OCI-LY7 (cell line): ENCODE data around the gene FCGBP. TPM values are rescaled to one million over a fixed set of nuclear protein-coding genes. Genes with fewer than 3 reads are reported as not detected.

Experiments used
- BruUV-seq: library from RNA; stranded (reverse); fragments of 400-500 nt; replicated peaks from 2 replicates; lab custom pipeline; 2021; lab: Mats Ljungman, UMichigan
- CTCF ChIA-PET: fragments of 300-600 bp; sonication (Branson Sonifier 250); formaldehyde crosslinking; loops from one replicate; lab custom pipeline; 2022; ENCODE audit warnings: antibody characterized with exemption; ENCODE audit not compliant: unreplicated experiment; lab: Charles Lee
- POLR2A ChIA-PET: fragments of 300-600 bp; sonication (Branson Sonifier 250); formaldehyde crosslinking; loops from one replicate; lab custom pipeline; 2022; ENCODE audit warnings: antibody characterized with exemption; lab: Charles Lee
- DNase-seq: peaks from one replicate; pipeline ENCODE4 v3.0.0-alpha.2; 2015; ENCODE audit warnings: low spot score
- H2AFZ ChIP-seq: fragments of 200-600 bp; sonication (generic), shearing (Covaris generic); 2 replicates; pipeline ENCODE4 v1.6.1; 2014; ENCODE audit warnings: mild to moderate bottlenecking, antibody characterized with exemption, low read length, moderate library complexity
- H3K27ac ChIP-seq: fragments of 200-600 bp; sonication (generic); 2 replicates; pipeline ENCODE4 v1.5.1; 2014; ENCODE audit warnings: mixed run types, low read depth, mild to moderate bottlenecking, moderate library complexity, low read length, inconsistent platforms; ENCODE audit not compliant: poor library complexity, severe bottlenecking
- H3K36me3 ChIP-seq: fragments of 200-600 bp; sonication (generic); 2 replicates; pipeline ENCODE4 v1.6.1; 2014; ENCODE audit warnings: mild to moderate bottlenecking, antibody characterized with exemption, low read length, moderate library complexity, mixed read lengths; ENCODE audit not compliant: insufficient read depth
- H3K4me1 ChIP-seq: fragments of 200-600 bp; sonication (generic); 2 replicates; pipeline ENCODE4 v1.5.1; 2014; ENCODE audit warnings: mild to moderate bottlenecking, low read length; ENCODE audit not compliant: insufficient read depth, poor library complexity, severe bottlenecking
- H3K4me2 ChIP-seq: fragments of 200-600 bp; sonication (generic); 2 replicates; pipeline ENCODE4 v1.6.1; 2014; ENCODE audit warnings: mild to moderate bottlenecking, low read length
- H3K4me3 ChIP-seq: fragments of 200-600 bp; sonication (generic); 2 replicates; pipeline ENCODE4 v1.5.1; 2014; ENCODE audit warnings: mild to moderate bottlenecking, low read depth, low read length; ENCODE audit not compliant: poor library complexity, severe bottlenecking
- H3K79me2 ChIP-seq: fragments of 200-600 bp; sonication (generic); 2 replicates; pipeline ENCODE4 v1.6.1; 2016; ENCODE audit warnings: low read depth, mild to moderate bottlenecking, low read length, moderate library complexity, mixed read lengths; ENCODE audit not compliant: insufficient read depth
- H3K9me2 ChIP-seq: fragments of 200-600 bp; sonication (generic); 2 replicates; pipeline ENCODE4 v1.6.1; 2016; ENCODE audit warnings: mild to moderate bottlenecking, low read length, mixed read lengths; ENCODE audit not compliant: insufficient read depth
- H3K9me3 ChIP-seq: fragments of 200-600 bp; sonication (generic); 2 replicates; pipeline ENCODE4 v1.6.1; 2014; ENCODE audit warnings: mild to moderate bottlenecking, mixed run types, low read length, mixed read lengths
- H4K20me1 ChIP-seq: fragments of 200-600 bp; sonication (generic); 2 replicates; pipeline ENCODE4 v1.6.1; 2014; ENCODE audit warnings: mild to moderate bottlenecking, antibody characterized with exemption, low read length, moderate library complexity, mixed read lengths; ENCODE audit not compliant: insufficient read depth
- EZH2phosphoT487 ChIP-seq: fragments of 200-600 bp; sonication (generic); IDR thresholded peaks from 2 replicates; pipeline ENCODE4 v1.6.1; 2018; ENCODE audit warnings: low read depth, borderline replicate concordance, mild to moderate bottlenecking, mixed run types, antibody characterized with exemption, low read length, moderate library complexity, mixed read lengths
- intact Hi-C: fragments of 100-400 bp; cut with micrococcal nuclease; formaldehyde crosslinking; loops from one replicate; pipeline ENCODE4 v1.10.0; 2022; ENCODE audit not compliant: unreplicated experiment
- total RNA-seq, 2 experiments: library from RNA; depleted of rRNA in 1 of 2; stranded (reverse); fragments of >200 nt in 1 of 2; shearing (Covaris generic) in 1 of 2; gene quantifications; 2 replicates each; pipeline ENCODE4 v1.2.3, GENCODE V29; 2014 to 2022
- TF ChIP-seq, protein P1 (sequence below): fragments of 200-600 bp; sonication (generic); conservative IDR thresholded peaks from 2 replicates; pipeline ENCODE4 v1.5.1; 2014; ENCODE audit warnings: mild to moderate bottlenecking, antibody characterized with exemption, low read length, moderate library complexity, mixed read lengths

Gene FCGBP
- total RNA-seq, 2 experiments from 2014 or later: 0.41 to 1.7 TPM

DNA sequence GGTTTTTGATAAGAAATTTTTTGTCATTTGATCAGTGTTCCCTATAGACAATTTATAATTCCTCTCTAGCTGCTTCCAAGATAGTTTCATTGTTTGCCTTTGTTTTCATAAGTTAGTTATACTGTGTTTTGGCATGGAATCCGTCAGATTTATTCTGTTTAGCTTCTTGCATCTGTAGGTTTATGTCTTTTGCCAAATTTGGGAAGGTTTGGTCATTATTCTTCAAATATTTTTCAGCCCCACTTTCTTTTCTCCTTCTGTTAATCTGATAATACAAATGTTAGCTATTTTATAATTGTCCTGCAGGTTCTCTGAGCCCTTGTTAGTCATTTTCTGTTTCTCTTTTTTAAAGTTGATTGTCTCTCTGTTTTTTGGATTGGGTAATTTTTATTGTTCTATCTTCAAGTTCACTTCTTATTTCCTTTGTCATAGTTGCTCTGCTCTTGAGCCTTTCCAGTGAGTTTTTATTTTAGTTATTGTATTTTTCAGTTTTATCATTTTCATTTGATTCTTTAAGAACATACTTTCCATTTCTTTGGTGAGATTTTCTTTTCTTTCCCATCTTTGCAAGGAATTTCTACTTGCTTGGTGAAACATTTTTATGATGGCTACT, 5.9 kb upstream of the FCGBP start:
- TSS peak; percentile 53 for BruUV-seq
- no peak for DNase-seq
- ChIA-PET POLR2A (no interaction called here), CTCF (interaction anchor here (0.6 kb wide), 1 partner anchor 30 kb away, joined by 4 read pairs; no protein-coding TSS in a partner anchor)
- no peaks in the 10 kb centered on the region for H4K20me1 ChIP-seq
- H3K4me1 ChIP-seq: peaks cover 58% of the 10 kb centered on the region
- no peaks in the 10 kb centered on the region; the same call in 1 of the 2 replicates for H3K36me3 ChIP-seq
- no peak for TF ChIP-seq EZH2phosphoT487
- TF ChIP-seq, protein P1, sequence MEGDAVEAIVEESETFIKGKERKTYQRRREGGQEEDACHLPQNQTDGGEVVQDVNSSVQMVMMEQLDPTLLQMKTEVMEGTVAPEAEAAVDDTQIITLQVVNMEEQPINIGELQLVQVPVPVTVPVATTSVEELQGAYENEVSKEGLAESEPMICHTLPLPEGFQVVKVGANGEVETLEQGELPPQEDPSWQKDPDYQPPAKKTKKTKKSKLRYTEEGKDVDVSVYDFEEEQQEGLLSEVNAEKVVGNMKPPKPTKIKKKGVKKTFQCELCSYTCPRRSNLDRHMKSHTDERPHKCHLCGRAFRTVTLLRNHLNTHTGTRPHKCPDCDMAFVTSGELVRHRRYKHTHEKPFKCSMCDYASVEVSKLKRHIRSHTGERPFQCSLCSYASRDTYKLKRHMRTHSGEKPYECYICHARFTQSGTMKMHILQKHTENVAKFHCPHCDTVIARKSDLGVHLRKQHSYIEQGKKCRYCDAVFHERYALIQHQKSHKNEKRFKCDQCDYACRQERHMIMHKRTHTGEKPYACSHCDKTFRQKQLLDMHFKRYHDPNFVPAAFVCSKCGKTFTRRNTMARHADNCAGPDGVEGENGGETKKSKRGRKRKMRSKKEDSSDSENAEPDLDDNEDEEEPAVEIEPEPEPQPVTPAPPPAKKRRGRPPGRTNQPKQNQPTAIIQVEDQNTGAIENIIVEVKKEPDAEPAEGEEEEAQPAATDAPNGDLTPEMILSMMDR: no peak
- H2AFZ ChIP-seq: no peak overlapping the region
- H3K79me2 ChIP-seq: no peaks in the 10 kb centered on the region
- H3K9me3 ChIP-seq: peaks cover 20% of the 10 kb centered on the region; the same call in 1 of the 2 replicates
- H3K27ac ChIP-seq: no peak overlapping the region
- intact Hi-C loops: loop anchor here (2.0 kb wide), 1 partner anchor 18 kb away; no protein-coding TSS in a partner anchor
- H3K4me2 ChIP-seq: no peak overlapping the region
- no peaks in the 10 kb centered on the region for H3K9me2 ChIP-seq
- no peak overlapping the region for H3K4me3 ChIP-seq

DNA sequence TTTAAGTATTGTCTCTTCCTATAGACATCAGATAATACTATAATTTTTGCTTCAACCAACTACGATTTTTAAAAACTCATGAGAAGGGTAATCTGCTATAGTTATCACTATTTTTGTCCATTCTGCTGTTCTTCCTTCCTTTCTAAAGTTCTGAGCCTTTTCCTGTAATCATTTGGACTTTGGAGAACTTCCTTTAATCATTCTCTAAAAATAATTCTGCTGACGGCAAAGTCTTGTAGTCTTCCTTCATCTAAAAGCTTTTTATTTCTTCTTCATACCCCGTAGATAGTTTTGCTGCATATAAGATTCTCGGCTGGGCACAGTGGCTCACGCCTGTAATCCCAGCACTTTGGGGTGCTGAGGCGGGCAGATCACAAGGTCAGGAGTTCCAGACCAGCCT, 5.1 kb upstream of the FCGBP start:
- H3K4me2 ChIP-seq: no peak overlapping the region
- peaks cover 20% of the 10 kb centered on the region; the same call in 1 of the 2 replicates for H3K9me3 ChIP-seq
- peaks cover 56% of the 10 kb centered on the region for H3K4me1 ChIP-seq
- no TSS peak for BruUV-seq
- no peak for DNase-seq
- no peaks in the 10 kb centered on the region for H4K20me1 ChIP-seq
- CTCF ChIA-PET: no interaction called here
- H3K27ac ChIP-seq: no peak overlapping the region
- H3K4me3 ChIP-seq: no peak overlapping the region
- TF ChIP-seq, protein P1: no peak
- no peak for TF ChIP-seq EZH2phosphoT487
- no peaks in the 10 kb centered on the region for H3K9me2 ChIP-seq
- intact Hi-C loops: no loop called here
- POLR2A ChIA-PET: interaction anchor here (0.7 kb wide), 1 partner anchor 19 kb away, joined by 5 read pairs; no protein-coding TSS in a partner anchor
- H2AFZ ChIP-seq: no peak overlapping the region
- H3K36me3 ChIP-seq: no peaks in the 10 kb centered on the region; the same call in 1 of the 2 replicates
- no peaks in the 10 kb centered on the region for H3K79me2 ChIP-seq

DNA sequence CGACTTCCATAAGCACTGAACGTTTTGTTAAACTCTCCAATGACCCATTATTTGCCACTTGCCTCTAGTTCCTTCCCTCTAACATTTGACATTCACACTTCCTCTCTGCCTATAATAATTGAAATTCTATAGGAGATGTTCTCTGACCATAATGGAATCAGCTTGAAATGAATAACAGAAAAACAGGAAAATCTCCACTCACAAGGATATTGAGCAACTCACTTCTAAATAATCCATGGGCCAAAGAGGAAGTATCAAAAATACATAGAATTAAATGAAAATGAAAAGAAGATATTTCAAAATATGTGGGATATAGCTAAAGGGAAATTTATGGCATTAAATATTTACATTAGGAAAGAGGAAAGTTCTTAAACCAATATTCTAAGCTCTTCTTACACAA, 3.4 kb upstream of the FCGBP start:
- POLR2A ChIA-PET: interaction anchor here (0.7 to 1.0 kb wide), 3 partner anchors 12 to 32 kb away, joined by 3 to 4 read pairs (median 4); no protein-coding TSS in a partner anchor
- no peak overlapping the region for H3K27ac ChIP-seq

More for the DNA sequence above, 3.4 kb upstream of the FCGBP start:
- intact Hi-C loops: no loop called here
- Histone ChIP-seq H4K20me1 (no peaks in the 10 kb centered on the region), H3K79me2 (no peaks in the 10 kb centered on the region), H3K4me2 (no peak overlapping the region), H3K9me3 (peaks cover 20% of the 10 kb centered on the region; the same call in 1 of the 2 replicates), H3K4me1 (peaks cover 38% of the 10 kb centered on the region), H3K4me3 (no peak overlapping the region), H2AFZ (no peak overlapping the region), H3K36me3 (no peaks in the 10 kb centered on the region; the same call in 1 of the 2 replicates), H3K9me2 (no peaks in the 10 kb centered on the region)
- TF ChIP-seq, protein P1: no peak
- TF ChIP-seq EZH2phosphoT487: no peak
- no peak for DNase-seq
- no TSS peak for BruUV-seq
- CTCF ChIA-PET: no interaction called here
